Measurements from ENCODE around the gene TSR2.

TSR2 gene

GRCh38 chrX:54439960-54440871 is at the start of gene TSR2:
Gene TSR2 (plus strand): TSS chrX:54440404. CDS start chrX:54440422, 18 bp downstream.
- DNase-seq: peak; percentile 71
- in situ Hi-C loops (cut with HindIII; ENCODE audit: low pct_ligation_motif_present, low pct_unique_long_range_greater_than_20kb, low sequenced_read_pairs): no loop called here

- in situ Hi-C loops (cut with HindIII; ENCODE audit: low pct_ligation_motif_present, low pct_unique_long_range_greater_than_20kb, low sequenced_read_pairs): no loop called here
- DNase-seq: no peak
Observed at GRCh38 chrX:54397113-54397512, 43.1 kb upstream of the TSR2 start.

GRCh38 chrX:54407266-54407665 is 32.9 kb upstream of the TSR2 start:
- DNase-seq: no peak
- in situ Hi-C loops (cut with HindIII; ENCODE audit: low pct_ligation_motif_present, low pct_unique_long_range_greater_than_20kb, low sequenced_read_pairs): no loop called here

GRCh38 chrX:54411732-54412131 is 28.5 kb upstream of the TSR2 start:
- no peak for DNase-seq
- in situ Hi-C loops (cut with HindIII; ENCODE audit: low pct_ligation_motif_present, low pct_unique_long_range_greater_than_20kb, low sequenced_read_pairs): no loop called here

- no peak for DNase-seq
- in situ Hi-C loops (cut with HindIII; ENCODE audit: low pct_ligation_motif_present, low pct_unique_long_range_greater_than_20kb, low sequenced_read_pairs): no loop called here
Observed at GRCh38 chrX:54413753-54414152, 26.5 kb upstream of the TSR2 start.

- in situ Hi-C loops (cut with HindIII; ENCODE audit: low pct_ligation_motif_present, low pct_unique_long_range_greater_than_20kb, low sequenced_read_pairs): no loop called here
- no peak for DNase-seq
Observed at GRCh38 chrX:54415534-54416350, 24.5 kb upstream of the TSR2 start.

GRCh38 chrX:54416965-54417364 is 23.2 kb upstream of the TSR2 start:
- DNase-seq: no peak
- in situ Hi-C loops (cut with HindIII; ENCODE audit: low pct_ligation_motif_present, low pct_unique_long_range_greater_than_20kb, low sequenced_read_pairs): no loop called here

GRCh38 chrX:54419559-54420302 is 20.5 kb upstream of the TSR2 start:
- in situ Hi-C loops (cut with HindIII; ENCODE audit: low pct_ligation_motif_present, low pct_unique_long_range_greater_than_20kb, low sequenced_read_pairs): no loop called here
- no peak for DNase-seq

GRCh38 chrX:54422168-54422567 is 18.0 kb upstream of the TSR2 start:
- DNase-seq: no peak
- in situ Hi-C loops (cut with HindIII; ENCODE audit: low pct_ligation_motif_present, low pct_unique_long_range_greater_than_20kb, low sequenced_read_pairs): no loop called here

- in situ Hi-C loops (cut with HindIII; ENCODE audit: low pct_ligation_motif_present, low pct_unique_long_range_greater_than_20kb, low sequenced_read_pairs): no loop called here
- no peak for DNase-seq
Observed at GRCh38 chrX:54423161-54423888, 16.9 kb upstream of the TSR2 start.

GRCh38 chrX:54427837-54428424 is 12.3 kb upstream of the TSR2 start:
- DNase-seq: no peak
- in situ Hi-C loops (cut with HindIII; ENCODE audit: low pct_ligation_motif_present, low pct_unique_long_range_greater_than_20kb, low sequenced_read_pairs): no loop called here

GRCh38 chrX:54430519-54430918 is 9.7 kb upstream of the TSR2 start:
- in situ Hi-C loops (cut with HindIII; ENCODE audit: low pct_ligation_motif_present, low pct_unique_long_range_greater_than_20kb, low sequenced_read_pairs): no loop called here
- DNase-seq: no peak

- DNase-seq: no peak
- in situ Hi-C loops (cut with HindIII; ENCODE audit: low pct_ligation_motif_present, low pct_unique_long_range_greater_than_20kb, low sequenced_read_pairs): no loop called here
Observed at GRCh38 chrX:54435121-54435520, 5.1 kb upstream of the TSR2 start.

- in situ Hi-C loops (cut with HindIII; ENCODE audit: low pct_ligation_motif_present, low pct_unique_long_range_greater_than_20kb, low sequenced_read_pairs): no loop called here
- DNase-seq: no peak
Observed at GRCh38 chrX:54442790-54443189, 2.6 kb downstream of the TSR2 start.

- in situ Hi-C loops (cut with HindIII; ENCODE audit: low pct_ligation_motif_present, low pct_unique_long_range_greater_than_20kb, low sequenced_read_pairs): no loop called here
- DNase-seq: no peak
Observed at GRCh38 chrX:54444752-54445151, 4.5 kb downstream of the TSR2 start.

GRCh38 chrX:54446084-54446483 is 5.9 kb downstream of the TSR2 start:
- no peak for DNase-seq
- in situ Hi-C loops (cut with HindIII; ENCODE audit: low pct_ligation_motif_present, low pct_unique_long_range_greater_than_20kb, low sequenced_read_pairs): no loop called here

GRCh38 chrX:54447461-54447860 is 7.3 kb downstream of the TSR2 start:
- in situ Hi-C loops (cut with HindIII; ENCODE audit: low pct_ligation_motif_present, low pct_unique_long_range_greater_than_20kb, low sequenced_read_pairs): no loop called here
- peak; percentile 1 for DNase-seq

GRCh38 chrX:54449929-54450328 is 9.7 kb downstream of the TSR2 start:
- in situ Hi-C loops (cut with HindIII; ENCODE audit: low pct_ligation_motif_present, low pct_unique_long_range_greater_than_20kb, low sequenced_read_pairs): no loop called here
- no peak for DNase-seq
